ENCODE results near the gene DZIP3. TPM values are rescaled to one million over a fixed set of nuclear protein-coding genes. Genes with fewer than 3 reads are reported as not detected.

Gene DZIP3
- total and polyA plus RNA-seq, 2 experiments from 2014 or later: 28.7 to 32.0 TPM

- no peak for TF ChIP-seq EZH2 (IDR thresholded peaks at IDR 0.05; ENCODE audit: low read depth, unreplicated experiment)
Measured at GRCh38 chr3:108605491-108605890, 16.0 kb downstream of the DZIP3 start (continued).

GRCh38 chr3:108608750-108609149 is 19.2 kb downstream of the DZIP3 start:
- Histone ChIP-seq H3K79me2 (replicated peaks; ENCODE audit: insufficient read depth) (peaks cover 12% of the 10 kb centered on the region; the same call in 1 of the 2 replicates), H2AFZ (no peak overlapping the region), H3K4me1 (ENCODE audit: insufficient read depth) (peaks cover 8% of the 10 kb centered on the region), H3K36me3 (ENCODE audit: insufficient read depth) (no peaks in the 10 kb centered on the region), H3K9me2 (ENCODE audit: insufficient read depth) (no peaks in the 10 kb centered on the region), H3K4me3 (no peak overlapping the region), H4K20me1 (replicated peaks; ENCODE audit: insufficient read depth) (no peaks in the 10 kb centered on the region), H3K27me3 (ENCODE audit: insufficient read depth) (no peaks in the 10 kb centered on the region), H3K27ac (ENCODE audit: low read depth) (no peak overlapping the region), H3F3A (replicated peaks; ENCODE audit: low read depth) (no peaks in the 10 kb centered on the region), H3K4me2 (no peak overlapping the region)
- no peak for TF ChIP-seq CREB1 (CRISPR knock-in tag; IDR thresholded peaks at IDR 0.05; ENCODE audit: low read depth)
- peak; percentile 54 to 73 for TF ChIP-seq CTCF (conservative IDR thresholded peaks at IDR 0.05; ENCODE audit: low read depth in 2 of 2)
- H3K4me3 Mint-ChIP-seq: no peak overlapping the region
- DNase-seq (ENCODE audit: low spot score) (peak; percentile 80), ATAC-seq (peak; percentile 96)
- peaks cover 8% of the 10 kb centered on the region; the same call in 2 of the 3 replicates for H3K36me3 Mint-ChIP-seq (ENCODE audit: low read depth)
- H3K27ac Mint-ChIP-seq: peak overlapping the region; percentile 47
- peaks cover 12% of the 10 kb centered on the region; the same call in 2 of the 3 replicates for H3K4me1 Mint-ChIP-seq
- H3K9me3 Mint-ChIP-seq: no peaks in the 10 kb centered on the region
- H3K27me3 Mint-ChIP-seq (ENCODE audit: insufficient read depth, low read depth, poor library complexity): no peaks in the 10 kb centered on the region

- Mint-ChIP-seq H3K9me3 (no peaks in the 10 kb centered on the region), H3K4me1 (peaks cover 10% of the 10 kb centered on the region; the same call in 2 of the 3 replicates), H3K27me3 (ENCODE audit: insufficient read depth, low read depth, poor library complexity) (no peaks in the 10 kb centered on the region), H3K36me3 (ENCODE audit: low read depth) (peaks cover under 1% of the 10 kb centered on the region; the same call in 1 of the 3 replicates), H3K27ac (no peak overlapping the region), H3K4me3 (no peak overlapping the region)
- Histone ChIP-seq H3K4me2 (no peak overlapping the region), H3K27ac (ENCODE audit: low read depth) (no peak overlapping the region), H3K27me3 (ENCODE audit: insufficient read depth) (no peaks in the 10 kb centered on the region), H4K20me1 (replicated peaks; ENCODE audit: insufficient read depth) (no peaks in the 10 kb centered on the region), H3K4me1 (ENCODE audit: insufficient read depth) (peaks cover 5% of the 10 kb centered on the region; the same call in 1 of the 2 replicates), H3K79me2 (replicated peaks; ENCODE audit: insufficient read depth) (no peaks in the 10 kb centered on the region), H3K36me3 (ENCODE audit: insufficient read depth) (no peaks in the 10 kb centered on the region), H3K9me2 (ENCODE audit: insufficient read depth) (no peaks in the 10 kb centered on the region), H3K4me3 (no peak overlapping the region), H3F3A (replicated peaks; ENCODE audit: low read depth) (no peaks in the 10 kb centered on the region), H2AFZ (no peak overlapping the region)
- no peak for ATAC-seq
- DNase-seq (ENCODE audit: low spot score): no peak
- TF ChIP-seq EZH2phosphoT487 (IDR thresholded peaks at IDR 0.05; ENCODE audit: unreplicated experiment): no peak
- no peak for TF ChIP-seq POLR2AphosphoS5 (IDR thresholded peaks at IDR 0.05; ENCODE audit: low read depth)
- TF ChIP-seq ZNF114 (CRISPR knock-in tag; IDR thresholded peaks at IDR 0.05): no peak
- TF ChIP-seq JUNB (IDR thresholded peaks at IDR 0.05; ENCODE audit: unreplicated experiment): no peak
- TF ChIP-seq EZH2 (IDR thresholded peaks at IDR 0.05; ENCODE audit: low read depth, unreplicated experiment): no peak
- TF ChIP-seq ETS1 (IDR thresholded peaks at IDR 0.05): no peak
- no peak for TF ChIP-seq CTCF (conservative IDR thresholded peaks at IDR 0.05; ENCODE audit: low read depth in 2 of 2)
- TF ChIP-seq ZNF331 (CRISPR knock-in tag; IDR thresholded peaks at IDR 0.05; ENCODE audit: low read depth): no peak
Measured at GRCh38 chr3:108610651-108611050, 21.1 kb downstream of the DZIP3 start.
